Measurements from ENCODE around the gene TAF1B.

The TAF1B gene

GRCh38 chr2:9975328-9975727, 132.1 kb downstream of the TAF1B start:
- Mint-ChIP-seq H3K27me3 (peaks cover 11% of the 10 kb centered on the region), H3K4me1 (ENCODE audit: low read depth) (peaks cover 60% of the 10 kb centered on the region), H3K9me3 (peaks cover 2% of the 10 kb centered on the region), H3K27ac (no peak overlapping the region), H3K36me3 (ENCODE audit: low read depth) (no peaks in the 10 kb centered on the region), H3K4me3 (no peak overlapping the region)
- DNase-seq = no peak

- H3K27me3 Mint-ChIP-seq = peaks cover 17% of the 10 kb centered on the region
- DNase-seq = peak; percentile 49
- peak overlapping the region; percentile 73 for H3K27ac Mint-ChIP-seq
- H3K9me3 Mint-ChIP-seq = peaks cover 2% of the 10 kb centered on the region
- H3K4me1 Mint-ChIP-seq (ENCODE audit: low read depth) = peaks cover 66% of the 10 kb centered on the region
- H3K36me3 Mint-ChIP-seq (ENCODE audit: low read depth) = no peaks in the 10 kb centered on the region
- H3K4me3 Mint-ChIP-seq = no peak overlapping the region
Observed at GRCh38 chr2:9975805-9976447, 132.7 kb downstream of the TAF1B start.

GRCh38 chr2:9979977-9980376, 136.7 kb downstream of the TAF1B start:
- DNase-seq = no peak
- H3K36me3 Mint-ChIP-seq (ENCODE audit: low read depth) = no peaks in the 10 kb centered on the region
- peak overlapping the region; percentile 32 for H3K4me3 Mint-ChIP-seq
- peaks cover 20% of the 10 kb centered on the region for H3K27me3 Mint-ChIP-seq
- peak overlapping the region; percentile 72 for H3K27ac Mint-ChIP-seq
- peaks cover 50% of the 10 kb centered on the region for H3K4me1 Mint-ChIP-seq (ENCODE audit: low read depth)
- H3K9me3 Mint-ChIP-seq = peaks cover 2% of the 10 kb centered on the region

- peaks cover 45% of the 10 kb centered on the region for H3K4me1 Mint-ChIP-seq (ENCODE audit: low read depth)
- H3K4me3 Mint-ChIP-seq = no peak overlapping the region
- DNase-seq = no peak
- H3K9me3 Mint-ChIP-seq = peaks cover 2% of the 10 kb centered on the region
- H3K27me3 Mint-ChIP-seq = peaks cover 20% of the 10 kb centered on the region
- H3K36me3 Mint-ChIP-seq (ENCODE audit: low read depth) = no peaks in the 10 kb centered on the region
- H3K27ac Mint-ChIP-seq = no peak overlapping the region
Observed at GRCh38 chr2:9980520-9980919, 137.2 kb downstream of the TAF1B start.

GRCh38 chr2:9981655-9982054, 138.4 kb downstream of the TAF1B start:
- H3K4me3 Mint-ChIP-seq = no peak overlapping the region
- DNase-seq = no peak
- H3K9me3 Mint-ChIP-seq = peaks cover 2% of the 10 kb centered on the region
- no peaks in the 10 kb centered on the region for H3K36me3 Mint-ChIP-seq (ENCODE audit: low read depth)
- peaks cover 33% of the 10 kb centered on the region for H3K4me1 Mint-ChIP-seq (ENCODE audit: low read depth)
- peaks cover 20% of the 10 kb centered on the region for H3K27me3 Mint-ChIP-seq
- H3K27ac Mint-ChIP-seq = no peak overlapping the region

GRCh38 chr2:9982248-9982647, 139.0 kb downstream of the TAF1B start:
- no peak overlapping the region for H3K27ac Mint-ChIP-seq
- H3K27me3 Mint-ChIP-seq = peaks cover 20% of the 10 kb centered on the region
- H3K4me1 Mint-ChIP-seq (ENCODE audit: low read depth) = peaks cover 29% of the 10 kb centered on the region
- H3K36me3 Mint-ChIP-seq (ENCODE audit: low read depth) = no peaks in the 10 kb centered on the region
- DNase-seq = no peak
- no peak overlapping the region for H3K4me3 Mint-ChIP-seq
- peaks cover 2% of the 10 kb centered on the region for H3K9me3 Mint-ChIP-seq

- DNase-seq = no peak
- Mint-ChIP-seq H3K9me3 (no peaks in the 10 kb centered on the region), H3K4me1 (ENCODE audit: low read depth) (peaks cover 27% of the 10 kb centered on the region), H3K36me3 (ENCODE audit: low read depth) (no peaks in the 10 kb centered on the region), H3K27ac (no peak overlapping the region), H3K4me3 (no peak overlapping the region), H3K27me3 (peaks cover 20% of the 10 kb centered on the region)
Observed at GRCh38 chr2:9982891-9983290, 139.6 kb downstream of the TAF1B start.

- Mint-ChIP-seq H3K4me3 (no peak overlapping the region), H3K9me3 (no peaks in the 10 kb centered on the region), H3K27me3 (peaks cover 14% of the 10 kb centered on the region), H3K27ac (no peak overlapping the region), H3K4me1 (ENCODE audit: low read depth) (peaks cover 21% of the 10 kb centered on the region), H3K36me3 (ENCODE audit: low read depth) (no peaks in the 10 kb centered on the region)
- DNase-seq = no peak
Observed at GRCh38 chr2:9983401-9984216, 140.3 kb downstream of the TAF1B start.
